Panc1 (cell line): ENCODE measurements around the gene KCNB1.

Experiments
- CTCF ChIP-seq: fragments of 450-650 bp; IDR thresholded peaks from 2 replicates; pipeline ENCODE4 v1.5.1; 2017; ENCODE audit warnings: mild to moderate bottlenecking
- POLR2AphosphoS5 ChIP-seq: IDR thresholded peaks from 2 replicates; pipeline ENCODE4 v1.6.1; 2012; ENCODE audit warnings: mild to moderate bottlenecking, low read depth, low read length, moderate library complexity
- REST ChIP-seq, 2 experiments: IDR thresholded peaks; 2 replicates each; pipeline ENCODE4 v1.6.1; 2011 to 2012; ENCODE audit warnings: low read depth in 2 of 2, control low read depth in 1 of 2, low read length in 1 of 2, mild to moderate bottlenecking in 1 of 2, moderate library complexity in 1 of 2; ENCODE audit not compliant: insufficient read depth in 1 of 2
- SIN3A ChIP-seq: IDR thresholded peaks from 2 replicates; pipeline ENCODE4 v1.6.1; 2012; ENCODE audit warnings: low read depth, mild to moderate bottlenecking, low read length, moderate library complexity, borderline replicate concordance; ENCODE audit not compliant: insufficient read depth

GRCh38 chr20:49466114-49466912 lies 16.2 kb downstream of the KCNB1 start:
- no peak for TF ChIP-seq CTCF
- no peak for TF ChIP-seq REST (IDR thresholded peaks at IDR 0.05; ENCODE audit: insufficient read depth in 1 of 2, low read depth in 2 of 2, low read length in 1 of 2)
- no peak for TF ChIP-seq POLR2AphosphoS5
- TF ChIP-seq SIN3A: no peak
